PC-3 (cell line): ENCODE measurements around the gene UBXN11.

ENCODE experiments used
- EZH2 ChIP-seq: fragments of 300-600 bp; sonication (generic); IDR thresholded peaks from one replicate; pipeline ENCODE4 v1.6.1; 2017; ENCODE audit warnings: antibody characterized with exemption, mild to moderate bottlenecking, low read length; ENCODE audit not compliant: unreplicated experiment
- TF ChIP-seq, protein P1 (sequence below): fragments of 300-600 bp; sonication (generic); conservative IDR thresholded peaks from 2 replicates; pipeline ENCODE4 v1.5.1; 2017; ENCODE audit warnings: antibody characterized with exemption, low read depth, mild to moderate bottlenecking, low read length

DNA sequence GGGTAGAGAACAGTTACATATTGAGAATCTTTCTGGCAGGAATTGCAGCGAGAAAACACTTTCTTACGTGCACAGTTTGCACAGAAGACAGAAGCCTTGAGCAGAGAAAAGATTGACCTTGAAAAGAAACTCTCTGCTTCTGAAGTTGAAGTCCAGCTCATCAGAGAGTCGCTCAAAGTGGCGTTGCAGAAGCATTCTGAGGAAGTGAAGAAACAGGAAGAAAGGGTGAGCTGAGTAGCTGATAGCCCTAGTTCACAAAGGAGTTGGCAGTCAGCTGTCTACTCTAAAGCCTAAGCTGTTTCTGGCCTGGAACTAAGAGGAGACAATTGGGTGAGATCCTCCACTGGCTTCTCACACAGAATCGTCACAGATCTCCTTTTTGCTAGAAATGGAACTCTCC lies 46.9 kb downstream of the UBXN11 start:
- TF ChIP-seq EZH2, result no peak
- TF ChIP-seq, protein P1, sequence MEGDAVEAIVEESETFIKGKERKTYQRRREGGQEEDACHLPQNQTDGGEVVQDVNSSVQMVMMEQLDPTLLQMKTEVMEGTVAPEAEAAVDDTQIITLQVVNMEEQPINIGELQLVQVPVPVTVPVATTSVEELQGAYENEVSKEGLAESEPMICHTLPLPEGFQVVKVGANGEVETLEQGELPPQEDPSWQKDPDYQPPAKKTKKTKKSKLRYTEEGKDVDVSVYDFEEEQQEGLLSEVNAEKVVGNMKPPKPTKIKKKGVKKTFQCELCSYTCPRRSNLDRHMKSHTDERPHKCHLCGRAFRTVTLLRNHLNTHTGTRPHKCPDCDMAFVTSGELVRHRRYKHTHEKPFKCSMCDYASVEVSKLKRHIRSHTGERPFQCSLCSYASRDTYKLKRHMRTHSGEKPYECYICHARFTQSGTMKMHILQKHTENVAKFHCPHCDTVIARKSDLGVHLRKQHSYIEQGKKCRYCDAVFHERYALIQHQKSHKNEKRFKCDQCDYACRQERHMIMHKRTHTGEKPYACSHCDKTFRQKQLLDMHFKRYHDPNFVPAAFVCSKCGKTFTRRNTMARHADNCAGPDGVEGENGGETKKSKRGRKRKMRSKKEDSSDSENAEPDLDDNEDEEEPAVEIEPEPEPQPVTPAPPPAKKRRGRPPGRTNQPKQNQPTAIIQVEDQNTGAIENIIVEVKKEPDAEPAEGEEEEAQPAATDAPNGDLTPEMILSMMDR, result no peak
